GM06990 (cell line): ENCODE results near the gene TBC1D4.

Source experiments
- DNase-seq: peaks from one replicate; pipeline ENCODE4 v3.0.0-alpha.2; 2011; ENCODE audit not compliant: insufficient read length; ENCODE audit errors: extremely low read depth
- H3K27me3 ChIP-seq: replicated peaks from 2 replicates; pipeline ENCODE4 v1.6.0; 2011; ENCODE audit warnings: low read length; ENCODE audit not compliant: control insufficient read depth, insufficient read depth
- H3K36me3 ChIP-seq: 2 replicates; pipeline ENCODE4 v1.5.1; 2011; ENCODE audit warnings: low read length; ENCODE audit not compliant: control insufficient read depth, insufficient read depth
- H3K4me3 ChIP-seq: replicated peaks from 2 replicates; pipeline ENCODE4 v1.5.1; 2011; ENCODE audit warnings: low read depth, mild to moderate bottlenecking, control low read depth, low read length
- CTCF ChIP-seq: IDR thresholded peaks from 2 replicates; pipeline ENCODE4 v1.5.1; 2011; ENCODE audit warnings: low read length, control low read depth, mild to moderate bottlenecking, inconsistent platforms; ENCODE audit not compliant: insufficient read depth, poor library complexity, severe bottlenecking

TBC1D4 gene

GRCh38 chr13:75325711-75326110 lies 156.3 kb downstream of the TBC1D4 start:
- Histone ChIP-seq H3K36me3 (no peaks in the 10 kb centered on the region), H3K4me3 (no peak overlapping the region; the same call in 1 of the 2 replicates)

GRCh38 chr13:75324413-75324940 lies 157.5 kb downstream of the TBC1D4 start:
- no peak for DNase-seq
- no peaks in the 10 kb centered on the region for H3K27me3 ChIP-seq
- H3K36me3 ChIP-seq, result no peaks in the 10 kb centered on the region
- no peak overlapping the region for H3K4me3 ChIP-seq
- TF ChIP-seq CTCF, result no peak

More at GRCh38 chr13:75325711-75326110, 156.3 kb downstream of the TBC1D4 start:
- DNase-seq, result no peak
- H3K27me3 ChIP-seq, result no peaks in the 10 kb centered on the region
- no peak for TF ChIP-seq CTCF

GRCh38 chr13:75321084-75321483 lies 160.9 kb downstream of the TBC1D4 start:
- H3K27me3 ChIP-seq, result no peaks in the 10 kb centered on the region
- no peak for DNase-seq
- H3K4me3 ChIP-seq, result no peak overlapping the region
- no peaks in the 10 kb centered on the region for H3K36me3 ChIP-seq
- TF ChIP-seq CTCF, result no peak

- Histone ChIP-seq H3K4me3 (no peak overlapping the region), H3K27me3 (no peaks in the 10 kb centered on the region), H3K36me3 (no peaks in the 10 kb centered on the region)
- no peak for TF ChIP-seq CTCF
- no peak for DNase-seq
Observed at GRCh38 chr13:75319254-75319653, 162.7 kb downstream of the TBC1D4 start.

GRCh38 chr13:75318138-75318833 lies 163.7 kb downstream of the TBC1D4 start:
- DNase-seq, result no peak
- Histone ChIP-seq H3K4me3 (no peak overlapping the region), H3K27me3 (no peaks in the 10 kb centered on the region), H3K36me3 (no peaks in the 10 kb centered on the region)
- no peak for TF ChIP-seq CTCF

- no peaks in the 10 kb centered on the region for H3K36me3 ChIP-seq
- no peak for TF ChIP-seq CTCF
- no peaks in the 10 kb centered on the region for H3K27me3 ChIP-seq
- no peak for DNase-seq
- no peak overlapping the region for H3K4me3 ChIP-seq
Observed at GRCh38 chr13:75316427-75316826, 165.5 kb downstream of the TBC1D4 start.
